Measurements from ENCODE around the gene EFNB3.
A peak's percentile ranks its signal among the peaks of the same experiment; 100 is the strongest.

EFNB3 gene

DNA sequence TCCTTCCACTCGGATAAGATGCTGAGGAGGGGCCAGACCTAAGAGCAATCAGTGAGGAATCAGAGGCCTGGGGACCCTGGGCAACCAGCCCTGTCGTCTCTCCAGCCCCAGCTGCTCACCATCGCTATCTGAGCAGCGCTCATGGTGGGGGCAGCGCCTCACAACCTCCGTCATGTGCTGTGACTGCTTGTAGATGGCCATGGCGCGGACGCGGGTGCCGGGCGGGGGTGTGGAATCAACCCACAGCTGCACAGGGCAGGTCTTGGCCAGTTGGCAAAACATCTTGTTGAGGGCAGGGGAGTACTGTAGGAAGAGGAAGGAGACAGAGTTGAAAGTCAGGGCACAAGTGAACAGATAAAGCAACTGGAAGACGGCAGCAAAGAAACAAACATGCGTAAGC, 30.1 kb upstream of the EFNB3 start:
- no peak overlapping the region for H3K4me3 ChIP-seq
- DNase-seq (ENCODE audit: low spot score) = no peak
- no peak overlapping the region for H3K27ac ChIP-seq
- TF ChIP-seq, protein P1, sequence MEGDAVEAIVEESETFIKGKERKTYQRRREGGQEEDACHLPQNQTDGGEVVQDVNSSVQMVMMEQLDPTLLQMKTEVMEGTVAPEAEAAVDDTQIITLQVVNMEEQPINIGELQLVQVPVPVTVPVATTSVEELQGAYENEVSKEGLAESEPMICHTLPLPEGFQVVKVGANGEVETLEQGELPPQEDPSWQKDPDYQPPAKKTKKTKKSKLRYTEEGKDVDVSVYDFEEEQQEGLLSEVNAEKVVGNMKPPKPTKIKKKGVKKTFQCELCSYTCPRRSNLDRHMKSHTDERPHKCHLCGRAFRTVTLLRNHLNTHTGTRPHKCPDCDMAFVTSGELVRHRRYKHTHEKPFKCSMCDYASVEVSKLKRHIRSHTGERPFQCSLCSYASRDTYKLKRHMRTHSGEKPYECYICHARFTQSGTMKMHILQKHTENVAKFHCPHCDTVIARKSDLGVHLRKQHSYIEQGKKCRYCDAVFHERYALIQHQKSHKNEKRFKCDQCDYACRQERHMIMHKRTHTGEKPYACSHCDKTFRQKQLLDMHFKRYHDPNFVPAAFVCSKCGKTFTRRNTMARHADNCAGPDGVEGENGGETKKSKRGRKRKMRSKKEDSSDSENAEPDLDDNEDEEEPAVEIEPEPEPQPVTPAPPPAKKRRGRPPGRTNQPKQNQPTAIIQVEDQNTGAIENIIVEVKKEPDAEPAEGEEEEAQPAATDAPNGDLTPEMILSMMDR (IDR thresholded peaks at IDR 0.05) = no peak

- no peak for DNase-seq (ENCODE audit: low spot score)
- Histone ChIP-seq H3K27ac (no peak overlapping the region), H3K4me3 (no peak overlapping the region)
- TF ChIP-seq, protein P1 (IDR thresholded peaks at IDR 0.05) = no peak
These were observed 28.5 kb upstream of the EFNB3 start for GRCh38 chr17:7676533-7676932.

GRCh38 chr17:7677388-7678067, 27.5 kb upstream of the EFNB3 start:
- DNase-seq (ENCODE audit: low spot score) = no peak
- TF ChIP-seq, protein P1 (IDR thresholded peaks at IDR 0.05) = no peak
- no peak overlapping the region for H3K4me3 ChIP-seq
- H3K27ac ChIP-seq = no peak overlapping the region

DNA sequence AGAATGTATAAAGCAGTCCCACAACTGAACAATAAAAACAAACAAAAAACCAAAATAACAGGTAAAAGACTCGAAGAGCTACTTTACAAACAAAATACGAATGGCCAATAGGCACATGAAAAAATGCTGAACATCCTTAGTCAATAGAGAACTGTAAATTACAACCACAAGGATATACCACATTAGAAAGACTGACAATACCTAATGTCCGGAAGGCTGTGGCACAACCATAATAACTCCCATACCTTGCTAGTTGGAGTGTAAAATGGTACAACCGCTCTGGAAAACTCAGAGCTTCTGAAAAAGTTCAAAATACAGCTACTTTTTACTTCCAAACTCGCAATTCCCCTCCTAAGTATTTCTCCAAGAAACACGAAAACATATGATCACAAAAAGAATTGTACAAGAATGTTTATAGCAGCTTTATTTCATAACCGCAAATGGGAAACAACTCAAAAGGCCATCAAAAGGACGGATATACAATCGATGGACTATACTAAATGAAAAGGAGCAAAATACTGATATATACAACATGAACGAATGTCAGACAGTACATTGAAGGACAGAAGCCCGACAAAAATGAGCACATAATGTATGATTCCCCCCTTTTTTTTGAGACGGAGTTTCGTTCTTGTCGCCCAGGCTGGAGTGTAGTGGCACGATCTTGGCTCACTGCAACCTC, 20.0 kb upstream of the EFNB3 start:
- H3K27ac ChIP-seq = peak overlapping the region; percentile 95 to 96
- TF ChIP-seq, protein P1 (IDR thresholded peaks at IDR 0.05) = no peak
- DNase-seq (ENCODE audit: low spot score) = no peak
- H3K4me3 ChIP-seq = peak overlapping the region; percentile 91

- DNase-seq (ENCODE audit: low spot score) = peak; percentile 94
- TF ChIP-seq, protein P1 (IDR thresholded peaks at IDR 0.05) = no peak
- Histone ChIP-seq H3K4me3 (peak overlapping the region; percentile 91), H3K27ac (peak overlapping the region; percentile 95 to 96)
These were observed 19.3 kb upstream of the EFNB3 start for GRCh38 chr17:7685533-7686221.

DNA sequence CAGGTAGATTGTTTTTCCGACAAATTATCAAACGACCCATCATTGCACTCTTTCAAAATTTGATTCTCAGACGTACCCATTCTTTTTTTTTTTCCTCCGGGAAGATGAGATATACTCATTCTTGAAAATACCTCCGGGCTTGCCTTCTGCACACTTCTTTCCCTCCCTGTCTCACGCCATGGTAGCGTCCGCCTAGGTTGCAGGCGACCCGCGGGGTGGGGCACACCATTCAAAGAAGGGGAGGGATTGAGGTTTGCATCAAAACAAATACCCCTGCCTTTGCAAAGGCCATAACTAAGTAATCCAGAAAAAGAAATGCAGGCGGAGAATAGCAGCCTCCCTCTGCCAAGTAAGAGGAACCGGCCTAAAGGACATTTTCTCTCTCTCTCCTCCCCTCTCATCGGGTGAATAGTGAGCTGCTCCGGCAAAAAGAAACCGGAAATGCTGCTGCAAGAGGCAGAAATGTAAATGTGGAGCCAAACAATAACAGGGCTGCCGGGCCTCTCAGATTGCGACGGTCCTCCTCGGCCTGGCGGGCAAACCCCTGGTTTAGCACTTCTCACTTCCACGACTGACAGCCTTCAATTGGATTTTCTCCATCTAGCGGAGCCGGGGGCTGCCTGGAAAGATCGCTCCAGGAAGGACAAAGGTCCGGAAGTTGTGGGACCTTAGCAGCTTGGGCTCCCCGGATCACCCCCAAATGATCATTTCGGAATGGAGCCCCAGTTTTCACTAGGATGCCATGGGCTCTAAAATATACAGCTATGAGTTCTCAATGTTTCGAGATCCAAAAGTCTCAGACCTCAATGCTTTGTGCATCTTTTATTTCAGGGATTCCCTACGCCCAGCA, 18.6 kb upstream of the EFNB3 start:
- DNase-seq (ENCODE audit: low spot score) = peak; percentile 85
- Histone ChIP-seq H3K4me3 (peak overlapping the region; percentile 91), H3K27ac (peak overlapping the region; percentile 95 to 96)
- TF ChIP-seq, protein P1 (IDR thresholded peaks at IDR 0.05) = no peak

Data from coronary artery (tissue), 2 donors.